ENCODE measurements around the gene INPP5D.

Gene INPP5D

DNA sequence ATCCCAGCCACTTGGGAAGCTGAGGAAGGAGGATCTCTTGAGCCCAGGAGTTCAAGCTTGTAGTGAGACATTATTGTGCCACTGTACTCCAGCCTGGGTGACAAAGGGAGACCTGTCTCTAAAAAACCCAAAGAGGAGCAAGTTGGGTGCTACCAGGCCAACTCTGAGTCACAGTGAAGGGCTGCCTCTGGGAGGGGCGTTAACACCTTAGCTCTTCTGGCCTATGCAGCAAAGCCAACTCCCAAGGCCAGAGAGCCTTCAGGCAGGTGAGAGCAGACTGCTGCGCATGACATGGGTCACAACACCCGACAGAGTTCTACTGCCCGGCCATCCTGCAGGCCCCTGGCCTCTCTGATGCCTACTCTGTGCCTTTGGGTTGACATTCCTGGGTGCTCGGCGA, 158.7 kb downstream of the INPP5D start:
- DNase-seq: no peak

DNA sequence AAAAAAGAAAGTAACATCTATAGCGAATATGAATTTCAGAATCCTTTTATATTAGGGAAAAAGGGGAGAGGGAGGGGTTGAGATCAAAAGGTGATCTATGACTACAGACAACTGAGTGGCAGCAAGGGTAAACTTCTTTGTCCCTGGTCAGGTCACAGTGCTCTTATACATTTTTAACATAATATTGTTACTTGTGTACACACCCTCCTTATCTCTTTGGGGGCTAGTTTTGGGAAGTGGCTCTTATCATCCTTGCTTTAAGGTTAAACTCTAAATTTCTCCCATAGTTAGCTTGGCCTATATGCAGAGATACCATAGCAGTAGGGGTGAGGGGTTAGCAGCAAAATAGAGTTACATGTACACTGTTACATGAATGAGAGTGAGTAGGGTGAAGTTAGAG, 159.7 kb downstream of the INPP5D start:
- DNase-seq: no peak

DNA sequence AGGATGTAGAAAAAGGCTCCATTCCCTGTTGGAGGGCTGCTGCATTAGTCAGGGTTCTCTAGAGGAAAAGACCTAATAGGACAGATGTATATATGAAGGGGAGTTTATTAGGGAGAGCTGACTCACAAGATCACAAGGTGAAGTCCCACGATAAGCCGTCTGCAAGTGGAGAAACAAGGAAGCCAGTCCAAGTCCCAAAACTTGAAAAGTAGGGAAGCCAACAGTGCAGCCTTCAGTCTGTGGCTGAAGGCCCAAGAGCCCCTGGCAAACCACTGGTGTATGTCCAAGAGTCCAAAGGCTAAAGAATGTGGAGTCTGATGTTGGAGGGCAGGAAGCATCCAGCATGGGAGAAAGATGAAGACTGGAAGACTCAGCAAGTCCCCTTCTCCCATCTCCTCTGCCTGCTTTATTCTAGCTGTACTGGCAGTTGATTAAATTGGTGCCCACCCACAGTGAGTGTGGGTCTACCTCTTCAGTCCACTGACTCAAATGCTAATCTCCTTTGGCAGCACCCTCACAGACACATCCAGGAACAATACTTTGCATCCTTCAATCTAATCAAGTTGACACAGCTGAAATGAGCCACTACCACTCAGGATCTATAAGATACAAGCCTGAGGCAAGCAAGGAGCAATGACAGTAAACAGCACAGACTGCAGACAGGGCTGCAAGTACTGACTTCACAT, 161.4 kb downstream of the INPP5D start:
- no peak for DNase-seq

DNA sequence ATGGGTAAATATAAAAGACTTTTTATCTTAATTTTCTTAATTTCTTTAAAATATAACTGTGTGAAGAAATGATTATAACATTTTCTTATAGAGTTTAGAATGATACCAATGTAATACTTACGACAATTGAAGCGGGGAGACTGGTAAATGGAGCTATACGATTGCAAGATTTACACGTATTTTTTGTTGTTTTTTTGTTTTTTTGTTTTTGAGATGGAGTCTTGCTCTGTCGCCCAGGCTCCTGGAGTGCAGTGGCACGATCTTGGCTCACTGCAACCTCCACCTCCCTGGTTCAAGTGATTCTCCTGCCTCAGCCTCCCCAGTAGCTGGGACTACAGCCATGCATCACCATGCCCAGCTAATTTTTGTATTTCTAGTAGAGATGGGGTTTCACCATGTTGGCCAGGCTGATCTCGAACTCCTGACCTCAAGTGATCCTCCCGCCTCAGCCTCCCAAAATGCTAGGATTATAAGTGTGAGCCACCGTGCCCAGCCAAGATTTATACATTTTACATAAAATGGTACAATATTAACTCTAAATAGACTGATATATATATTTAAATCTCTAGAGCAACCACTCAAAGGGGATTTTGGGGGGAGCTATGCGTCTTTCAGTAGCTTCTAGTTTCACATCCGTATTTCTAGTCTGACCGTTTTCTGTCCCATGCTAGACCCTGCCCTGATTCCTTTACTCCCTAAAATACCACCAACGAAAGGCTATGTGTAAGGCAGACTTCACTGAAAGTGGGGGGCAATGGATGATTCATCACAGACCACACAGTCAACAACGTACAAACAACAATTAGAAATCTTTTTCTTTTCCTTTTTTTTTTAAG, 163.1 kb downstream of the INPP5D start:
- no peak for DNase-seq

DNA sequence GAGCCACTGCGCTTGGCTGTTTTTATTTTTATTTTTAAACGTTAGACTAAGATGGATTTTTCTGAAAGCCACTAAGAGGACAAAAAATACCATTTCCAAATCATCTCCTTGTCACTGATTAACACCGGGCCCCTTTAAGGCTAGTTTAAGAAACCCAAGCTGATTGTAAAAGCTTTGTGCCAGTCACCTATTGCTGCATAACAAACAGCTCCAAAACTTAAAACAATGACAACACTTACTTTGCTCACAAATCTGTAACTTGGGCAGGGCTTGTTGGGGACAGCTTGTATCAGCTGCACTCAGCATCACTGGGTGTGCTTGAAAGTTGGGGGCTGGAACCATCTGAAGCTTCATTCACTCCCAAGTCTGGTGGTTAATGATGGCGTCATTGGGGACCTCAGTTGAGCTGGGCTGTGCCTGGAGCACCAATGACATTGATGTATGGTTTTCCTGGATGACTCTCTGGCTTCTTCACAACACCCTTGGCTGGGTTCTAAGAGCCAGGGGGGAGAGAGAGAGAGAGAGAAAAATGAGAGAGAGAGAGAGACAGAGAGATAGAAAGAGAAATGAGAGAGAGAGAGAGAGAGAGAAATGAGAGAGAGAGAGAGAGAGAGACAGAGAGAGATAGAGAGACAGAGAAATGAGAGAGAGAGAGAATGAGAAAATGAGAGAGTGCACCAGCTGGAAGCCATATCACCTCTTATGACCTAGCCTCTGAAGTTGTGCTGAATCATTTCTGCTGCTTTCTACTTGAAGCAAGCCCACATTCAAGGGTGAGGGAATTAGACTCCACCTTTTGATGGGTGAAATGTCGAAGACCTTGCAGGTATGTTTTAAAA, 165.3 kb downstream of the INPP5D start:
- no peak for DNase-seq

DNA sequence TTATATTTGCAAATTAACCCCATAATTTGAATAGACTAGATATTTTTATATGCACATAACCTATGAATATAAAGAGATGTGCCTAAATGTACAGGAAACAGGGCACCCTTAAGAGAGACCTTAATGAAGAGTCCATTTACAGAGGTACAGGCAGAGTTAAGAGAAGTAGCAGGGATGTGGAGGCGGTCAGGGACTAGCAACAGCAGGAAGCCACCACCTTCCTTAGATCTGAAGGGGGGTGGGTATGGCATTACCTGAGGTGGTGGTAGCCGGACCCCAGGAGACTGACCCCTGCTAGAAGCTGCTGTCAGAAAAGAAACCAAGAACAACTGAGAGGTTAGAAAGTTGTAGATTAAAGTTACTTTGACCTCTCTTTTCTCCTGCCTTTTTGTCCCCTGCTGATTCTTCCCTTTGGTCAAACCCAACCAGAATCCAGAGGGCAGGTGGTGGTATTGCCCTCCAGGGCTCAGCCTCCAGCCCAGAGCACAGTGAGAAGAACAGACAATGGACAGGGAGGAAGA, 166.4 kb downstream of the INPP5D start:
- no peak for DNase-seq

DNA sequence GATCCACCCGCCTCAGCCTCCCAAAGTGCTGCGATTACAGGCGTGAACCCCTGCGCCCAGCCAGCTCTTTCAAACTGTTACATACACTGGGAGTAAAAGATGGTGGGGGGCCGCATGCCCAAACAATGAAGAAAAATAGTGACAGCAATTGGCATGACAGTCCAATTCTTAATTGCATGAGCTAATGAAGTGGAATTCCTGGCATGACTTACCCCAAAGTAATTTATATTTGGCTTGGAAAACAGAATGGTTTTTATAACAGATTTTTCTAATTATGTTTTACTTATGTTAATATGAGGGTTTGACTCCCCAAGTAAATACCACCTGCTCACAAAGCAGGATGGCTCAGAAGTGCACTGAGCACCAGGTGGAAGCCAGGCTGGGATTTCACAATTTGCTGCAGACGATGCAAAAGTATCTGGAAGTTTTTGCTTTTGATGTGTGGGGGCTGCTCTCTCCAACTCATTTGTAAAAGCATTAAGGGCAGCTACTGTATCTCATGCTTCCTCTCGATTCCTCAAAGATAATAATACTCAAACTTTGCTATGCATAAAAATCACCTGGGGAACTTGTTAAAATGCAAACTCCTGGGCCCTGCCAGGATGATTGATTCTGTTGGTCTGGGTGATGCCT, 167.3 kb downstream of the INPP5D start:
- no peak for DNase-seq

DNA sequence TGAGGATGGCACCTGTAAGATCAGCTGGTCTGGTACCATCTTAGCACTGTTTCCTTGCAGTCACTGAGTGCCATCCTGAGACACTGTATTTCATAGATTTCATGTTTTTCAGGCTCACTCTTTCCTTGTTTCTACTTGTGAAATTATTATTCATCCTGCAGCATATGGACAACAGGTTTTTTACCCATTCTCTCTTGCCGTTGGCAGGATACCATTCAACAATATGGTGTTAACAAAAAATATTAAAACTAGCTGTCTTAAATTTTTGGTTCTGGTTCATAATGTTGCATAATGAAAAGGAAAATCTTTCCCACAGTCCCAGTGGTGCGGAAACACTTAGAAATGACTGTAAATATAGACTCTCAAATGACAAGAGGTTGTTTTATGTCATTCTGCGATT, 168.2 kb downstream of the INPP5D start:
- no peak for DNase-seq

DNA sequence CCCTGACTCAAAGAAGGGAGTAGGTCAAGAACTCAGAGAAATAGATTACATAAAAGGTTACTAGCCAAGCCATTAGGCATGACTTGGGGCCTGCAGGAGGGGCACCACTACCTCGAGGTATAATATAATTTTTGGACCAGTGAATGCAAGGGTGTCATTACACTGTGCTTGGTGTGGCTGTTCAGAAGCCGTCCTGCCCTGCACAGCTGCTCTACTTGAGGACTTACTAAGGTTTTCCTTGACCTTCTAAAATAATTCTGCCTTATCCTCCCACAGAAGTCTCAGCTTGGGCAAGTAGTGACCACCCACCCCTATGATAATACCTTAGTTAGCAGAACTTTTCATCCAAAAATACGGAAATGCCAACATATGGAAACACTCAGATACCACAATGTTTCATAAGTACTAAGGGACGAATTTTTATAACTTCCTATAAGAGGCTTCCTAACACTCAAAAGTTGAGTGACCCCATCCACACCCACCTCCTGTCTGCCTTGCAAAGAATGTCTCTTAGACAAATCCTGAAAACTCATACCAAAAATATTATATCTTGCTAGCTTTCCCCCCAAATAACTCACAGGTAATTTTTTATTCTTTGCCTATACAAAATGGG, 173.6 kb downstream of the INPP5D start:
- DNase-seq: no peak

DNA sequence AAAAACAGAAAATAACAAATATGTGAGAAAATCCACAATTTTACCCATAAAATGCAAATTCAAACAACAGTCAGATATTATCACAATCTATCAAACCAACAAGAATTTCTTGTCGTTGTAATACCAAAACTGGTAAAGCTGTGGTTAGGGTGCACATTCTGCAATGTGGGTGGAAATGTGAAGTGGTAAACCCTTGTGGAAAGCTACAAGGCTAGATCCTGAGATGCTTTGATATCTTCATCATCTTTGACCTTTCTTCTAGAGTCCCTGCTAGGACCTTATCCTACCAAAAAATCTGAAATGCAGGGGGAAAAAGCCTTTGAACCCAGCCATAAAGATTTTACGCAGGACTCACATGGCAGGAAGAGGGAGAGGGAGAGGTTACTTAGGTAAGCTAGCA, 174.1 kb downstream of the INPP5D start:
- DNase-seq: no peak

DNA sequence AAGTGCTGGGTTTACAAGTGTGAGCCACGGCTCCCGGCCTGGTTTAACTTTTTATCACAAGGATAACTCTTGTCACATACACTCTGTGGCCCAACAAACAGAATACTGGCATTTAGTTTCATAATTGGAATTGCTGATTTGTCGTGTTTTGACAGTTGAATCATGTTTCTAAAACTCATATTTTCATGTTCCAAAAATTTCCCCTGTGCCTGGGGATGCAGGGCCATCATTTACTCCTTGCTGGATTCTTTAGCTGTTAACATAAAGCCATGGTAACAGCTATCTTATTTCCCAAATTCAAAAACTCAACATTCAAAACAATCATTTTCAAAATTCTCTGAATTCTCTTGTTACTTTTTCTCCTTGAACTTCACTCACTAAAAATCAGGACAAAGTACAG, 174.9 kb downstream of the INPP5D start:
- DNase-seq: no peak

DNA sequence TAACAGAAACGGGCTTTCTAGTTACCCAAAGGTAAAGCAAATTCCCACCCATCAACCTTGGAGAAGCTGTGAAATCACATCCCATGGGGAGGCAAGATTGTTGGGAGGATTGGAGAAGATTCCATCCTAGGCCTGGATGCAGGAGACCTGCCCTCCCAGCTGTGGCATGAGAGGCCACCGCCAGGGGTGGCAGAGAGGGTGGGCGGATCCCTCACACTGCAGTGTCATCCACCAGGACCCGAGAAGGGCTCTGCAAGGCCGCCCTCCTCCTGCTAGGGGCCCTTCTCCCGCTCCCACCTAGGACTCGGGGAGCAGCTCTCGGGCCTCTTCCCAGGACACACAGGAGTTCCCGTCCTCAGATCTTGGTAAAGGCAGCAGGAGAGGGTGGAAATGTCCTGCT, 175.8 kb downstream of the INPP5D start:
- DNase-seq: no peak

DNA sequence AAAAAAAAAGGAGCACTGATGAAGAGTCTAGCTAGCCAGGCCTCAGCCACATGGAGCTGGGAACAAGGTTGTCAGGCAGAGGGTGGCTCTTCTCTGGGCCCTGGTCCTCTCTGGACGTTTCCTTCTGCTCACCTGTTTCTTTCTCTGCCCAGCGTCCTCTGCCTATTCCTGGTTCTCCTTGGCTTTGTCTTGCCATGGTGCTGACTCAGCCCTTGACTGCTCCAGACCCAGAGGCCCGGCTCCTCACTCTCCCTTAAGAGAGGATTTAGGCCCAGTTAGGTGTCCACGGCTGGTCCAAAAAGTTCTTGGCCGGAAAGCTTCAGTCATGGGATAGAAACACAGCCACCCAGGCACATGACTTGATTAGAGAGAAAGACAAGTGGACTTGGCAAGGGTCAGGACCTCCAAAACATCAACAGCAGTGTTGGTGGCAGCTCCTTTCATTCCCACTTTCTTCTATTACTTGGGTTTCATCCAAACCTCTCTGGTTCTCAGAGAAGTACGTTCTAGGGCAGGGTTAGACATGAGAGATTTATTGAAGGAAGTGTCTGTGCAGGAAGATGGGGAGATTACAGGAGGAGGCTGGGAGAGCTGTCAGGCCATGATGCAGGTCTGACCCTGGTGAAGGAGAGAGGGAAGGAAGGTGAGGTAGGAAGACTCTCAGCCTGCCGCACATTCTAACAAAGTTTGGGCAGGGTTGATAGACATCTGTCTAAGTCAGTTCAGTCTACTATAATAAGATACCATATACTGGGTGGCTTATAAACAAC, 176.9 kb downstream of the INPP5D start:
- no peak for DNase-seq

DNA sequence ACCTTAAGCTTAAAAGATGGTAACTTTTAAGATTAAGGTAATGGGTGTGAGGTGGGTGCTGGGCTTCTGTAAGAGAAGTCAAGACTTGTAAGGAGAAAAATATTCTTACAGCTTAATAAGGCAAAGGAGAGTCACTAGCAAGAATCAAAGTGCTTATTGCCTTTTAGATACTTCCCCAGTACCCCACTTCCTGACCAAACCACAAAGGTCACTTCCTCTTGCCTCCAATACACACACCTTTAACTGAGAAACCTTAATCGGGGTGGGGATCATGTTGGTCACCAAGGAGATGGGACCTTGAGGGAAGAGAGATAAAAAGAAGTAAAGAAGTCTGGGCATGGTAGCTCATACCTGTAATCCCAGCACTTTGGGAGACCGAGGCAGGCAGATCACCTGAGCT, 180.8 kb downstream of the INPP5D start:
- no peak for DNase-seq

DNA sequence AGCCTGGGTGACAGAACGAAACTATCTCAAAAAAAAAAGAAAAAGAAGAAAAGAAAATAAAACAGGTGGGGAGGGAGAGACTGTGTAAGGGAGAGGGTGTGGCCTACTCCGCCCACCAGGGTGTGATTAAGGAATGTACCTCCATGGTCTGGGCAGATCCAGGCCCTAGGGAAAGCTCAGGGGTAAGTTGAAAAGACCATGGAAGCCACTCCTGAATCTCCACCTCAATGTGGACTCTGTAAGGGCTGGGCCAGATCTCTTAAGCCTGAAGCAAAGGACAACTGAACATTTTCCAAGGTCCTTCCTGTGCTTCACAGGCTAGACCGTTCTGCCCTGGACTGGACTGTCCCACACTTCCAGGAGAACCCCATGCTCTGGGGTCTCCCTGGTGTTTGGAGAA, 181.7 kb downstream of the INPP5D start:
- no peak for DNase-seq

DNA sequence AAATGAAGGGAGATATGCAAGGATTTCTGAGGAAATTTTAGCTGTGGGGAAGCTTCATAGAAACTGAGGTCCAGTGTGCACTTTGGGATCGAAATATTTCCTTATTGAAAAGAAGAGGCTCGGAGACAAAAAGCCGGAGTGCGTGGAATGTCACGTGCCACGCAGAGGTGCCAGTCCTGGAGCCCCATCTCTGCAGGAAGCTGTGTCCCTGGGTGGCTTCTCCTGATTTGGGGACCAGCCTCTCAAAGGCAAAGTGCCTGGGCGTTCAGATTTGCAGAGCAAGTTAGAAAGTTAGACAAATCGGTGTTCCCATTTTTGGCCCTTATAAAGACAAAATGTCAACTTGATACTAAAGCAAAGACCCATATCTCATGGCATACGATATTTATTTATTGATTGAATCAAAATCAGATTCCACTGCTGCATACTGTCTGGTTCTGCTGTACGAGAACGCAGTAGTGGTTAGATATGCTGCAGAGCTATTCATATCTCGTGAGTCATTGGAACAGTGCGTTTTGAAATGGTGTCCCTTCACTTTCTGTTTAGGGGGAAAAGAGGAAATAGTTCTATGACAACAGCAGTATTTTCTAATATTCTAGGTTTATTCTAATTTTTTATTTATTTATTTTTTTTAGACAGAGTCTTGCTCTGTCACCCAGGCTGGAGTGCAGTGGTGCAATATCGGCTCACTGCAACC, 182.2 kb downstream of the INPP5D start:
- DNase-seq: no peak

DNA sequence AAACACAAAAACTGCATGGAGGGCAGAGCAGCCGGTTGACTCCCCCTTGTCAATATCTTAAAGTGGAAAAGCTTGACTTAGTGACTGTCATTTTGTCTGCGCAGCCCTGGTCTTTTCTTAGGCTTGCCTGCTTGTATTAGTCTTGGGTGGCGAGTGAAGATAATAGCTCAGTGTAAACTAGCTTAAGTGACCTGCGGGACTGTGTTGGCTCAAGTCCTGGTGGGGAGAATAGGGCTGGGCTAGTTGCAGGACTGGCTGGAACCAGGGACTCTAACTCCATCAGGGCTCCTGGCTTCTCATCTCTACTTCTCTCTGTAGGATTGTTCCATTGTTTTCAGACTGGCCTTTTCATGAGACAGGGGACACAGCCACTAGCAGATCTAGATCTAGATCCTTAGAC, 183.2 kb downstream of the INPP5D start:
- DNase-seq: no peak

DNA sequence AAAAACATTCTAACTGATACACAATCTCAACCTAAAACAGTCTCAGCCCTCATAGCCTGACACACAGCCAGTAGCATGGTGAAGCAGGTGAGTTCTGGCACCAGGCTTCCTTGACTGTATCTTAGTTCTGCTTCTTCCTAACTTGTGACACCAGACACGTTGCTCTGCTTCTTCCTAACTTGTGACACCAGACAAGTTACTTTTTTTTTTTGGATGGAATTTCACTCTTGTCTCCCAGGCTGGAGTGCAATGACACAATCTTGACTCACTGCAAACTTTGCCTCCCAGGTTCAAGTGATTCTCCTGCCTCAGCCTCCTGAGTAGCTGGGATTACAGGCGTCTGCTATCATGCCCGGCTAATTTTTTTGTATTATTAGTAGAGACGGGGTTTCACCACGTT, 184.7 kb downstream of the INPP5D start:
- DNase-seq: no peak

DNA sequence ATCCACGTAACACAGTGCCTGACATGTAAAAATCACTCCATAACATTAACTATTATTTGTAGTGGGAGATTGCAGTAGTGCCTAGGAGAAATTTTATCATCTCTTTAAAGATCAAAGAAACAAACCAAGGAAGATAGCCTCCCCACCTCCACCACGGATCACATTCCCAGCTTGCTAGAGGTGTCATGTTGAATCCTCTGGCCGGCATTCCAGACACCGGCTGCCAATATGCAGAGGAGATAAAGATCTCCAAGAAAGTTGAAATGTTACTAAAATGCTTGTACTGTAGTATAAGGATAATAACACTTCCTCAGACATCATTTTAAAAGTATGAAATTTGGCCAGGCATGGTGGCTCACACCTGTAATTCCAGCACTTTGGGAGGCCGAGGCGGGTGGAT, 185.3 kb downstream of the INPP5D start:
- DNase-seq: no peak

DNA sequence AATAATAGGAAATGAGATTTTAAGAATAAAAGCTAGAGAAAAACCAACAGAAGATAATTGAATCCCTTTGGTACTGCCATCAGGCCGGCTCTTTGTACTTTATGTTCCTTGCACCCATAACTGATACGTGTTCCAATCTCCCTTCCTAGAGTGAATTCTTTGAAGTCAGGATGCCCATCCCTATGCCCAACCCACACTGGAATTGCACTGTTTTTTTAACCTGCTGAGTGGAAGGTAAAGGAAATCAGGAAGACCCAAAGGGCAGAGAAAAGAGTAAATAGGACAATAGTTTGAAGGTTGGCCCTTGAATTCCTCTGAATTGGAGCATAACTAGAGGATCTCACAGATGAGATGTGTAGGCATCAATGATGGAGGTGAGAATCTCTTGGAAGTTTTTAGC, 187.0 kb downstream of the INPP5D start:
- no peak for DNase-seq

DNA sequence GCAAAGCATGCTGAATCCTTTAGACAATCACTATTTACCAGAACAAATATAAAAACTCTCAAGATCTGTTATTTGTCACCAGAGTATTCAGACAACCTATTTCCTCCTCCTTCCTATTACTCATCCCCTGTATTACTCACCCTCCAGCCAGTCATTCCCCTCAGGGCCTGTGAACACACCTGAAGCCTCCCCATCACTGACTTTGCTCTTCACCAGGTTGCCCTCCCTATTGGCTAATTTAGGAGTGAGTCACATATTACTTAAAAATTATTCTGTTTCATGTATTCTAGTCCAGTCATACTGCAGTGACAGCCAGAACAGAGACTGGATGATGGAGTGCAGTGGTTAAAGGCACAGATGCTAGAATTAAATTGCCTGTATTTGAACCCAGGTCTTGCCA, 187.6 kb downstream of the INPP5D start:
- DNase-seq: peak; percentile 5 to 45 (median 18)
